Stimulated activated CD8-positive, alpha-beta memory T cell treated with anti-CD3 and anti-CD28 coated beads, Interleukin-15, amount 100 ng/mL, for 24 hours (primary cell): ENCODE data around the gene MED9.

Experiments used
- DNase-seq: peaks from one replicate; pipeline ENCODE4 v3.0.0-alpha.2; 2020; ENCODE audit warnings: low read depth

MED9 gene

DNA sequence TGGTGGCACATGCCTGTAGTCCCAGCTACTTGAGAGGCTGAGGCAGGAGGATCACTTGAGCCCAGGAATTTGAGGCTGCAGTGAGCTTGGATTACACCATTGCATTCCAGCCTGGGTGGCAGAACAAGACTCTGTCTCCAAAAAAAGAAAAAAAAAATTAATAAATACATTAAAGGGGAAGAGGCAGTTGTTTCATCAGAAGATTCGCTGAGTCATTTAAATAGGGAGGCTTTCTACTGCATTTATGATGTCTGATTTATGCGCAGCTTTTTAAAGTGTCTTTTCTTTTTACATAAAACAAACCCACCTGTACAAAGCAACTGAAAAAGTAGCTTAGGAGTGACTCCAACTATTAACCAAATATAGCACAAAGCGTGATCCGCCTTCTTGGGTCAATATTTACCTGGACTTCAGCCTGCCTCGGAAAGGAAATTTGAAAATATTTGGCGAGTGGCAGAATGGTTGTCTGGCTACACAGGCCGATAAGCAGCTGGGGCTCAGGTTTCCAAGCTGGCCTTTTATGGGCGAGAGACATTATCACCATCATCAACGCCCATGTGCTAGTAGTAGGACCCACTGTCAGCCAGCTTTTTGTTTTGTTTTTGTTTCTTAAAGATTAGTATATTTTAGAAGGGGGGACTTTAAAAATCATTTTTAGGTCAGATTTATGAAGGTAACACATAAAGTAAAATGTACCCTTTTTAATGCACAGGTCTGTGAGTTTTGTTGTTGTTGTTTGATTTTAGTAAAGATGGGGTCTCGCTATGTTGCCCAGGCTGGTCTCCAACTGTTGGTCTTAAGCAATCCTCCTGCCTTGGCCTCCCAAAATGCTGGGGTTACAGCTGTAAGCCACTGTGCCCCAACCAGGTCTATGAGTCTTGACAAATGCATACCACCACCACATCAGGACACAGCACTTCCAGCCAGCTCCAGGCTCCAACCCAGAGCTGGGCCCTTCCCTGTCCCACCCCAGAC is 61.9 kb downstream of the MED9 start:
- no peak for DNase-seq

DNA sequence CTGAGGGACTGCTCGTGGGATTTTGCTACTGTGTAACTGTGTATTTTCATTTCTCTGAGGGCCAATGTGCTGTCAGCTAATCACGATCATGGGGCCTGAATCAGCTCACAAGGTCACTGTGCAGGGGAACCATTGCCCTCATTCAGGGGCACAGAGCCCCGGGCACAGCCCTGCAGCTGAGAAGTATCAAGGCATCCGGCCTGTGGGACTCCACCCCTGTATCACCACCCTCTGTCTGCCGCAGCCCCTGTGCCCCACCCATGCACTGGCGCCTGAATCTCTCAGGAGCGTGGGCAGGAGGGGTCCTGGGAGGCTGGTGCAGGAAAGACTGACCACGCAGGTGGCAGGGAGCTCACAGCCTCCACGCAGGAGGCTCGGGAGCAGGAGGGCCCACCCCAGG is 62.8 kb downstream of the MED9 start:
- DNase-seq = no peak

DNA sequence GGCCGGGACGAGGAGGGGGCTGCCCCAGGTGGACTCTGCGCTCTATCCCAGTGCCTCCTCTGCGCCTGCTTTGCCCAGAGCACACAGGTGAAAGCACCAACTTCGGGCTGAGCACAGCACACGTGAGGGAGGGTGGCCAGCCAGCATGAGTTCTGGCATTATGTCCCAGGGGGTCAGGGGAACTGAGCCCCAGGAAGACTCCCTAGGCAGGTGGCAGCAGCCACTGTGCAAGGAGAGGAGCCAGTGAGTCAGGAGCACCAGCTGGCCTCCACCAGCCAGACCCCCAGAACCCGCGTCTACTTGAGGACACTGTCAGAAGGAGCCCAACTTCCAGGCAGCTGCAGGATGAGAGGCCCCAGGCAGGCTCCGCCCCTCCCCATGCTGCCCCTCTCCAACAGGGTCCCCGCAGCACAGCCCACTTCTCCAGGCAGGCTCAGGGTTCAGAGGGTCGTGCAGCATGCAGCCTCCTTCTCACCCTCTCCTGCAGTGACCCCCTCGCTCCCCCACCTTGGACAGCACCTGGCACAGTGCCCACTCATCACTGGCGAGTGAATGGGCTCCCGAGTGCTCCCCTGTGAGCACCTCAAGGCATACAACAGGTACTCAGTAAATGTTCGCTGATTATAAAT is 63.6 kb downstream of the MED9 start:
- DNase-seq = no peak

DNA sequence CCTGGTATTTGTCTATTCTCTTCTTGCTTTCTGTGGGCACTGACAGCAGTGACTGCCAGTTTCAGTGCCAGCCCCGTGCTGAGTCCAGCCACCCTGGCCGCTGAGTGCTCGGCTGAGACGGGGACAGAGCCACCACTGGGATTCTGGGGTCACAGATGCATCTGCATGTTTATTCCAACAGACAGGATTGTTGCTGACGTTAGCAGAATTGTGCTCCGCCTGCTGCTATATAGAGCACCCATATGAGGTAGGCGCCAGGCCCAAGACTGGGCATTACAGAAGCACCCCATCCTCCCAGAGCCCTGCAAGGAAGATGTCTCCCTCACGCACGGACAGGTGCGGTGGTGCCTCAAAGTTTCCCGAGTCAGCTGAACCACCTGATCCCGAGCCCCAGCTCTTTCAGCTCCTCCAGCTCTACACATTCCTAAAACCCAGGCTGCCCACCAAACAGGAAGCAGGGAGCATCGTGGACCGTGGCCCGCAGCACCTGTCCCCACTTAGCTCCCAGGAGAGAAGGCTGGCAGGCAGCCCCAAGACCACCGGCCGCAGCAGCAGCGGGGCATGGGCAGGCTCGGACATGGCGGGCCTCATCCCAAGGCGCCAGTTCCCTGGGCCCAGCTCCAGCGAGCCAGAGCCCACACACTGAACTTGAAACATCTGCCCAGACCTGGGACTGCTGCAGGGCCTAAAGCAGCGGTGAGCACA is 64.3 kb downstream of the MED9 start:
- DNase-seq = no peak

DNA sequence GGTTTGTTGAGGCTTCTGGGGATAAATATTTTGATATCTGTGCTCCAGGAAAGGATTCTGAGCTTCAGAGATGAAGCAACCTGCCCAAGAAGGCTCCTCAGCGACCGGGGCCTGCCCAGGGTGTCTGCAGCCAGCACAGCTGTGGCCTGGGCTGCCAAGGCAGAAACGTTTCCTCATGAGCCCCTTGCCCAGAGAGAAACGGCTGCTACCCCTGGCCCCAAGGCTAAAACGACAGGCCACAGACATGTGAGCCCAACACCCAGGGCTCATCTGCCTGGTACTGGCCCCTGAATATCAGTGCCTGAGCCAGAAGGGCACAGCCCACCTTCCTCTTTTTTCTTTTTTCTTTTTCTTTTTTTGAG is 64.8 kb downstream of the MED9 start:
- DNase-seq = no peak
